GM21723 (cell line): ENCODE results near the gene FNDC4.
"Not testable (repeated sequence)": the region's sequence is repeated elsewhere in the genome, so short reads cannot be mapped to it uniquely, and the experiment has no call there.

Experiments used
- ATAC-seq: cut with Tn5 transposase; IDR thresholded peaks from one replicate; pipeline ENCODE4 v1.9.1; 2021; ENCODE audit warnings: mild to moderate bottlenecking, moderate library complexity; ENCODE audit not compliant: unreplicated experiment

Gene FNDC4, protein sequence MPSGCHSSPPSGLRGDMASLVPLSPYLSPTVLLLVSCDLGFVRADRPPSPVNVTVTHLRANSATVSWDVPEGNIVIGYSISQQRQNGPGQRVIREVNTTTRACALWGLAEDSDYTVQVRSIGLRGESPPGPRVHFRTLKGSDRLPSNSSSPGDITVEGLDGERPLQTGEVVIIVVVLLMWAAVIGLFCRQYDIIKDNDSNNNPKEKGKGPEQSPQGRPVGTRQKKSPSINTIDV

GRCh38 chr2:27494944-27495554 is at the start of gene FNDC4:
Gene FNDC4, minus strand, starts transcription at chr2:27495200. Its CDS starts 521 bp downstream, at chr2:27494679.
- ATAC-seq, result no peak

DNA sequence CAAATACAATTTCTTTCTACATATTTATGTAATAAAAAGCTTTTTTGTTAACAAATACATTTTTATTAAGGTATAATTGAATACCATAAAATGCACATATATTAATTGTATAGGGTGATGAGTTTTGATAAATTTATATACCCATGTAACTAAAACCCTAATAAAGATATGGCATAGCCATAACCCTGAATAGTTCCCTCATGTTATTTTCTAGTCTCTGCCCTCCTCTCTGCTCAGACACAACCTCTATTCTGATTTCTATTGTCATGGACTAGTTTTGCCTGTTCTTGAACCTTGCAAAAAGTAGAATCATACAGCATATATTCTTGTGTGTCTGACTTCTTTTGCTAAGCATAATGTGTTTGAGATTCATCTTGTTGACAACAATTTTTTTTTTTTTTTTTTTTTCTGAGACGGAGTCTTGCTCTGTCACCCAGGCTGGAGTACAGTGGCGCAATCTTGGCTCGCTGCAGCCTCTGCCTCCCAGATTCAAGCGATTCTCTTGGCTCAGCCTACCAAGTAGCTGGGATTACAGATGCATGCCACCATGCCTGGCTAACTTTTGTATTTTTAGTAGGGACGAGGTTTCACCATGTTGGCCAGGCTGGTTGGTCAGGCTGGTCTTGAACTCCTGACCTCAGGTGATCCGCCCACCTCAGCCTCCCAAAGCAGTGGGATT is 49.3 kb upstream of the FNDC4 start:
- ATAC-seq, result no peak

DNA sequence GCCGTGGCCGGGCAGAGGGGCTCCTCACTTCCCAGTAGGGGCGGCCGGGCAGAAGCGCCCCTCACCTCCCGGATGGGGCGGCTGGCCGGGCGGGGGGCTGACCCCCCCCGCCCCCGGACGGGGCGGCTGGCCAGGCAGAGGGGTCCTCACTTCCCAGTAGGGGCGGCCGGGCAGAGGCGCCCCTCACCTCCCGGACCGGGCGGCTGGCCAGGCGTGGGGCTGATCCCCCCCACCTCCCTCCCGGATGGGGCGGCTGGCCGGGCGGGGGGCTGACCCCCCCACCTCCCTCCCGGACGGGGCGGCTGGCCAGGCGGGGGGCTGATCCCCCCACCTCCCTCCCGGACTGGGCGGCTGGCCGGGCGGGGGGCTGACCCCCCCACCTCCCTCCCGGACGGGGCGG is 44.6 kb upstream of the FNDC4 start:
- not testable (repeated sequence) for ATAC-seq

GRCh38 chr2:27538839-27539450 is 43.9 kb upstream of the FNDC4 start:
- not testable (repeated sequence) for ATAC-seq

DNA sequence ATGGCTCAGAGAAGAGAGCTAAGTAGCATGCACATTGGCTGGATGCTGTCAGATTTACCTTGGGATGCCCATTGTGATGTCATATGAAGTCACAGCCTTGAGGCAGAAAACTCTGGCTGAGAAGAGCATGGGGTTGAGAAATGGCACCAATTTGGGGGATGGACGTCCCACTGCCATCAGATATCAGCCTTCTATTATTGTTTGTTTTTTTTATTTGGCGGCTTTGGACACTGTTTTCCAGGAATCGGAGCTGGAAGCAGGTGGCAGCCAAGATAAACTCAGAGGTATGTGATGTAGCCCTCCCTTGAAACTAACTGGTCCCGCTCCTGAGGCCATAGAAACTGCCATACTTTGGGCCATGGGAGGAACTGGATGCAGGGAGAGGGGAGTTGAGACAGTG is 42.3 kb upstream of the FNDC4 start:
- no peak for ATAC-seq

- no peak for ATAC-seq
These were observed 37.0 kb upstream of the FNDC4 start for GRCh38 chr2:27531983-27532382.

GRCh38 chr2:27527182-27527581 is 32.2 kb upstream of the FNDC4 start:
- no peak for ATAC-seq

GRCh38 chr2:27522400-27522945 is 27.5 kb upstream of the FNDC4 start:
- no peak for ATAC-seq

GRCh38 chr2:27520316-27520715 is 25.3 kb upstream of the FNDC4 start:
- ATAC-seq, result no peak

DNA sequence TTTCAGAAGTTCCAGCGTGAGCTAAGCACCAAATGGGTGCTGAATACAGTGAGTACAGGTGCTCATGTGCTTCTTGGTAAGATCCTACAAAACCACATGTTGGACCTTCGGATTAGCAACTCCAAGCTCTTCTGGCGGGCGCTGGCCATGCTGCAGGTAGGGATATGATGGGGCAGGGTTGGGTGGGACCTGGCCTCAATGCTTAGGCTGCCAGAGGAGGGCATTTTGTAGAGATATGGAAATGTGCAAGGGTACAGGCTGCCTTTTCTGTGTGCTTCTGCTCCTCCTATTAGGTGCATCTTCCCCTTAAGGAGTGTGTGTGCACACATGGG is 23.7 kb upstream of the FNDC4 start:
- ATAC-seq, result no peak

- no peak for ATAC-seq
These were observed 23.2 kb upstream of the FNDC4 start for GRCh38 chr2:27518113-27518781.

- no peak for ATAC-seq
These were observed 14.3 kb upstream of the FNDC4 start for GRCh38 chr2:27509326-27509725.

DNA sequence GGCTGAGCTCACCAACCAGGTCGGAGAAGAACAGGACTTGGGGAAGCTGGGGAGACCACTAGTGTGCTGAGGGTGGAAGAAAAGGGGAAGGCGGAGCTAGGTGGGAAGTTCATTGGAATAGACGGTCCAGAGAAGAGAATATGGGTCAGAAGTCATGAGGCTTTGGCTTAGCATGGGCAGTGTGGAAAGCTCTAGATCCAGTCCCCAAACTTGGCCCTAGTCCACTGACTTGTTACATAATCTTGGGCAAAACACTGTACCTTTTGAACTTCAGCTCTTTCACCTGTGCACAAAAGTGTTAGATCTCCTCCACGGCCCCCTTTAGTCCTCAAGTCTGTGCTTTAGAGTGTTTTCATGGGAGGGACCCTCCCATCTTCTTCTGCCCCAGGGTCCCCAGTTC is 12.3 kb upstream of the FNDC4 start:
- no peak for ATAC-seq

DNA sequence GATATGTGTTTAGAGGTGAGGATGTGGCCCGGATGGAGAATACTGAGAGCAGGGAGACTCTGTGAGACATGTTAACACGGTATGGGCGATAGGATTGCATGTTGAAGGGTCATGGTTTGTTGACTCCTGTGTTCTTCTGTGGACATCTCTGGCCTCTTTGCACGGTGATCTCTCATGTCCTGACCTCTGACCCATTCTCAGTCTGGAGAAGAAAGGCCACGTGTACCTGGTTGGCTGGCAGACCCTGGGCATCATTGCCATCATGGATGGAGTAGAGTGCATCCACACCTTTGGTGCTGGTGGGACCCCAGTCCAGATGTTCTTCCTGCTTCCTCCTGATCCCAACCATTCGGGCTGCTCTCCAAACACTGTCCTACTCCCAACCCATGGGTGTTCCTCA is 11.6 kb upstream of the FNDC4 start:
- no peak for ATAC-seq

- no peak for ATAC-seq
These were observed 7.1 kb upstream of the FNDC4 start for GRCh38 chr2:27502142-27502541.

DNA sequence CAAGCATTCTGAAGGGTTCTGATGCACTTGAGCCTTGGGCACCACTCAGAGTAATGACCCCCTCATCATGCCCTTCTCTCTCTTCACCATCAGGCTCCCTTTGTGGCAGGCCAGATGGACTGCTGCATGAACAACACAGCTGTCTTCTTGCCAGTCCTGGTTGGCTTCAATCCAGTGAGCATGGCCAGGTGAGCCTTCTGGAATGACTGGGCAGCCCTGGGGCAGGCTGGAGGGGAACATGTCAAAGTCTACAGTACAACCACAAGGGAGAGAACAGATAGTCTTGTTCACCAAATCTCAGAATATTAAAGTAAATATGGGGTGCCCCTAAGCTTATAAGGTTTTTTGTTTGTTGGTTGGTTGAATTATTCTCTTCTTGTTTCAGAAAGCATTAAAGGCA is 6.0 kb upstream of the FNDC4 start:
- ATAC-seq, result no peak

- no peak for ATAC-seq
These were observed 4.0 kb upstream of the FNDC4 start for GRCh38 chr2:27498975-27499374.

DNA sequence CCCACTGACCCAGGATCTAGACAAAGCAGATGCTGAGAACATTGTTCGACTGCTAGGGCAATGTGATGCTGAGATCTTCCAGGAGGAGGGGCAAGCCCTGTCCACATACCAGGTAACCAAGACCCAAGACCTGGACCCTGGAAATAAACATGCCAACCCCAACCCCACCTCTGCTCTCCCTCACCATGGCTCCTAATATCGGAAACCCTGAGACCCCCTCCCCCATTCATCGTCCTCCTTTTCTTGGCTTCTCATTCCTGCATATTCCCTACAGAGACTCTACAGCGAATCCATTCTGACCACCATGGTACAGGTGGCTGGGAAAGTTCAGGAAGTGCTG is 2.3 kb upstream of the FNDC4 start:
- no peak for ATAC-seq

GRCh38 chr2:27496357-27497287 is 1.6 kb upstream of the FNDC4 start, which contains the start of gene GCKR:
Gene GCKR, plus strand, starts transcription at chr2:27496839. Its CDS starts 66 bp downstream, at chr2:27496905.
- ATAC-seq, result no peak

DNA sequence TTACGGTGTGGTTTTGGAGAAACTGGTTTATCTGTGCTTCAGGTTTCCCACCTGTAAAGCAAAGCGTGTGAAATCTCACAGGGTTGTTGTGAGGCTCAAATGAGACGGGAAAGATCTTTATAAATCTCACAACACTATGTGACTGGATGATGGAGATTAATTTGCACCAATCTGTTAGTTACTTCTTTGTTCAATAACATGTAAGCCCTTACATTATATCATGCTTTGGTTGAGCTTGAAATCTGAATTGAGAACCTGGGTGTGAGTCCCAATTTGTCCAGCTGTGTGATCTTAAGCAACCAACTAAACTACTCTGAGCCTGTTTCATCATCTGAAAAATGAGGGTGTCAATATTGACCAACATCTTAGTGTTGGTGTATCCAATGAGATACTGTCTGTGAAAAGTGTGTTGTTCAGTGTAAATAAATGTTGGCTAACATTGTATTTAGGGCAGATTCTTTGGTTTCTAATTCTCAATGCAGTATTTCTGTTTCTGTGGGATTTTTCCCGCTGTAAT is 898 bp upstream of the FNDC4 start:
- no peak for ATAC-seq
